ENCODE data around the gene DDN.

DNA sequence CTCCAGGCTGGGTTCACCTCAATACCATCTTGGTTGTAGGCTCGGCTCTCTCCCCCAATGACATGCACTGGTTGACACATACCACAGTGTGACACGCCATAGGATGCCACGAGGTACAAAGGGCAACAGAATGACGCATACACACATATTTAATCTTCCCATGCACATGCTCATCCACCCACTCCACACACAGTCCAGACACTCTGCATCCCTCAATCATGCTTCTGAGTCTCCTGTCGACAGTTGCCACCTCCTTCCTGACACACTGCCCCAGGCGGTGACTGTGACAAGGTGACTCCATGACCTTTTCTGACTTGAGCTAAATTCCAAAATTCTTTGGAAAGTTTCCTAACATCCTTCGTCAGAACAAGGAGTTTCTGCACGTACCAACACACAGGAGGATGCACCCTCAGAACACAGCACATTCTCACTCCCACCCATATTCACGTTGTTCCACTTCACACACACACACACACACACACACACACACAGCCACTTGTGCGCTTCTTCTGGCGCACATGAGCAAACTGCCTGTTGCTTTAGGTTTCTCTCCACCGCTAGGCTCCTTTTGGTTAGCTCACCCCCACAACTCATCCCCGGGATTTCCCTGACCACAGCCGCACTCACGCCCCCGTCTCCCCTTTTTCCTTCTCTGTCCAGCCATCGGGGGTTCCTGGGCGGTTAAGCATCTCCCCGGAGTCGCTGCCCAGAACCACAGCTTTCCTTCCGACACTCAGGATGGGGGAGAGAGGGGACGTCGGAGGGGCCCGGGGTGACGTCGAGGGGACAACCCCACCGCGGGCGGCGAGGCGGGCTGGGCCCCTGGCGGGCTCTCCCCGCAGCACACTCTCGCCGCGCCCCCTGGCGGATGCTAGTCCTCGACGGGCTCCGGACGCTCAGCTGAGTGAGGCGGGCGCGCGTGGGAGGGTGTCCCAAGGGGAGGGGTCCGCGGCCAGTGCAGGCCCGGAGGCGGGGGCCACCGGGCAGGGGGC lies 21.6 kb downstream of the DDN start:
- TF ChIP-seq RFX5 (IDR thresholded peaks at IDR 0.05; ENCODE audit: low read depth, low read length) (no peak), BCL11A (IDR thresholded peaks at IDR 0.05; ENCODE audit: low read depth, low read length) (no peak), EZH2 (IDR thresholded peaks at IDR 0.05; ENCODE audit: borderline replicate concordance, control insufficient read depth, low read depth, low read length) (no peak), SIN3A (IDR thresholded peaks at IDR 0.05; ENCODE audit: low read depth, low read length) (no peak), SMC3 (IDR thresholded peaks at IDR 0.05; ENCODE audit: borderline replicate concordance, low read length) (peak; percentile 48; the same call in 1 of the 2 replicates), EP300 (IDR thresholded peaks at IDR 0.05; ENCODE audit: borderline replicate concordance in 1 of 2, control insufficient read depth in 1 of 2, low read depth in 2 of 2, low read length in 2 of 2) (no peak; a peak in 1 of 4 replicates), SRF (IDR thresholded peaks at IDR 0.05; ENCODE audit: low read depth in 2 of 2, low read length in 2 of 2) (0 out of 4 replicates have a peak, but pooled peaks of 1 of the 2 experiments have one; percentile 19), BRCA1 (IDR thresholded peaks at IDR 0.05; ENCODE audit: low read depth, low read length) (no peak), CTCF (IDR thresholded peaks at IDR 0.05 in 2 of 3, conservative IDR thresholded peaks at IDR 0.05 in 1 of 3; ENCODE audit: control insufficient read depth in 2 of 3, extremely low read depth in 1 of 3, insufficient read depth in 1 of 3, low read depth in 3 of 3, low read length in 3 of 3) (peak; percentile 61 to 82 (median 70); a peak in 5 of 6 replicates), MXI1 (IDR thresholded peaks at IDR 0.05; ENCODE audit: low read depth, low read length) (no peak), PKNOX1 (IDR thresholded peaks at IDR 0.05) (no peak), GABPA (IDR thresholded peaks at IDR 0.05; ENCODE audit: low read depth) (no peak)

Measured in GM12878 (cell line).